Measurements from ENCODE around the gene SLC36A4. TPM values are rescaled to one million over a fixed set of nuclear protein-coding genes. Genes with fewer than 3 reads are reported as not detected.

Gene SLC36A4
- total and polyA plus RNA-seq, 9 of the 15 experiments (the other 6 are each of a cell fraction or from before 2014, with no cell fraction given) = 1.4 to 8.0 (median 5.4) TPM

DNA sequence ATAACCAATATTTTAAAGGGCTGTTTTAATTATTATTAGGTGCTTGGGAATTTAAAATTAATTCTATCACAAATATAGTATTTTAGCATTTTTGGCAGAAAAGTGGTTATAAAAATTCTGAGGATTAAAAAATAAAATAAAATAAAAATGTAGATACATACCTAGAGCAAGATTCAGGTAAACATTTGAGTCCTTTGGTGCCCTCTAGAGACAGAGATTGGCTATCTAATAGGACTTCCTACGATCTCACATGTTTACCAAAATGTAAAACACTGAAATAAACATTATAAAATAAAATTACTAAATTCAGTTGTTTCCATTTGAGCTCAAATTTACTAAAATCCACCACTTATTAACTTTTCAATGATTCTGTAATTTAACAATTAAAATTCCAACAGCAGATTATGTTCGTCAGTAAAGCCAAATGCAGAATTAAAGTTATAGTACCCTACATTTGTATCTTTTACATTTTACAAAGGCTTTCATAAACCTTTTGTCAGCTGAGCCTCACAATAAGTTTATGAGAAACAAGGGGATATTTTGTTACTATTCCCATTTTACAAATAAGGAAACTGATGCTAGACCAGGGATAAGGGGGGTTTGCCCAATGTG lies 27.7 kb downstream of the SLC36A4 start:
- no TSS peak for BruUV-seq (replicated peaks)
- no peaks in the 10 kb centered on the region for H3K36me3 ChIP-seq (ENCODE audit: control insufficient read depth, insufficient read depth, low read length)
- no peaks in the 10 kb centered on the region for H3K9me3 ChIP-seq (replicated peaks; ENCODE audit: control insufficient read depth, insufficient read depth, low read depth, low read length)
- no peak overlapping the region for H3K27ac ChIP-seq (ENCODE audit: extremely low read depth, low read depth, low read length)
- H3K4me2 ChIP-seq (ENCODE audit: insufficient read depth, low read length) = no peak overlapping the region
- no peaks in the 10 kb centered on the region for H3K9me1 ChIP-seq (ENCODE audit: control insufficient read depth, insufficient read depth, low read length)
- H3K4me3 ChIP-seq = no peak overlapping the region
- no peak overlapping the region for H2AFZ ChIP-seq (ENCODE audit: low read depth, low read length)
- H3K27me3 ChIP-seq (ENCODE audit: control insufficient read depth in 2 of 2, insufficient read depth in 2 of 2, low read length in 2 of 2) = no peaks in the 10 kb centered on the region; a peak in 1 of 5 replicates
- DNase-seq (ENCODE audit: extremely low read depth in 1 of 4, low spot score in 3 of 4) = peak in 1 of 4 experiments; percentile 24
- intact Hi-C loops (cut with micrococcal nuclease) (no loop called here), in situ Hi-C loops (cut with MboI) (no loop called here)
- ChIA-PET POLR2A (no interaction called here), CTCF (ENCODE audit: low intra/inter-chr PET ratio) (no interaction called here)
- no peaks in the 10 kb centered on the region for H3K4me1 ChIP-seq (replicated peaks in 1 of 2; ENCODE audit: control insufficient read depth in 2 of 2, insufficient read depth in 2 of 2, low read length in 2 of 2)
- peak; percentile 54; the same call in 1 of the 3 replicates for ATAC-seq
- TF ChIP-seq ILF3 (IDR thresholded peaks at IDR 0.05; ENCODE audit: borderline replicate concordance) = no peak
- TF ChIP-seq, protein P1, sequence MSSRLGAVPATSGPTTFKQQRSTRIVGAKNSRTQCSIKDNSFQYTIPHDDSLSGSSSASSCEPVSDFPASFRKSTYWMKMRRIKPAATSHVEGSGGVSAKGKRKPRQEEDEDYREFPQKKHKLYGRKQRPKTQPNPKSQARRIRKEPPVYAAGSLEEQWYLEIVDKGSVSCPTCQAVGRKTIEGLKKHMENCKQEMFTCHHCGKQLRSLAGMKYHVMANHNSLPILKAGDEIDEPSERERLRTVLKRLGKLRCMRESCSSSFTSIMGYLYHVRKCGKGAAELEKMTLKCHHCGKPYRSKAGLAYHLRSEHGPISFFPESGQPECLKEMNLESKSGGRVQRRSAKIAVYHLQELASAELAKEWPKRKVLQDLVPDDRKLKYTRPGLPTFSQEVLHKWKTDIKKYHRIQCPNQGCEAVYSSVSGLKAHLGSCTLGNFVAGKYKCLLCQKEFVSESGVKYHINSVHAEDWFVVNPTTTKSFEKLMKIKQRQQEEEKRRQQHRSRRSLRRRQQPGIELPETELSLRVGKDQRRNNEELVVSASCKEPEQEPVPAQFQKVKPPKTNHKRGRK (tag; IDR thresholded peaks at IDR 0.05) = no peak
- TF ChIP-seq, protein P2, sequence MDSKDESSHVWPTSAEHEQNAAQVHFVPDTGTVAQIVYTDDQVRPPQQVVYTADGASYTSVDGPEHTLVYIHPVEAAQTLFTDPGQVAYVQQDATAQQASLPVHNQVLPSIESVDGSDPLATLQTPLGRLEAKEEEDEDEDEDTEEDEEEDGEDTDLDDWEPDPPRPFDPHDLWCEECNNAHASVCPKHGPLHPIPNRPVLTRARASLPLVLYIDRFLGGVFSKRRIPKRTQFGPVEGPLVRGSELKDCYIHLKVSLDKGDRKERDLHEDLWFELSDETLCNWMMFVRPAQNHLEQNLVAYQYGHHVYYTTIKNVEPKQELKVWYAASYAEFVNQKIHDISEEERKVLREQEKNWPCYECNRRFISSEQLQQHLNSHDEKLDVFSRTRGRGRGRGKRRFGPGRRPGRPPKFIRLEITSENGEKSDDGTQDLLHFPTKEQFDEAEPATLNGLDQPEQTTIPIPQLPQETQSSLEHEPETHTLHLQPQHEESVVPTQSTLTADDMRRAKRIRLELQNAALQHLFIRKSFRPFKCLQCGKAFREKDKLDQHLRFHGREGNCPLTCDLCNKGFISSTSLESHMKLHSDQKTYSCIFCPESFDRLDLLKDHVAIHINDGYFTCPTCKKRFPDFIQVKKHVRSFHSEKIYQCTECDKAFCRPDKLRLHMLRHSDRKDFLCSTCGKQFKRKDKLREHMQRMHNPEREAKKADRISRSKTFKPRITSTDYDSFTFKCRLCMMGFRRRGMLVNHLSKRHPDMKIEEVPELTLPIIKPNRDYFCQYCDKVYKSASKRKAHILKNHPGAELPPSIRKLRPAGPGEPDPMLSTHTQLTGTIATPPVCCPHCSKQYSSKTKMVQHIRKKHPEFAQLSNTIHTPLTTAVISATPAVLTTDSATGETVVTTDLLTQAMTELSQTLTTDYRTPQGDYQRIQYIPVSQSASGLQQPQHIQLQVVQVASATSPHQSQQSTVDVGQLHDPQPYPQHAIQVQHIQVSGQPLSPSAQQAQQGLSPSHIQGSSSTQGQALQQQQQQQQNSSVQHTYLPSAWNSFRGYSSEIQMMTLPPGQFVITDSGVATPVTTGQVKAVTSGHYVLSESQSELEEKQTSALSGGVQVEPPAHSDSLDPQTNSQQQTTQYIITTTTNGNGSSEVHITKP (IDR thresholded peaks at IDR 0.05; ENCODE audit: partially characterized antibody) = no peak
- no peak for TF ChIP-seq JUND (IDR thresholded peaks at IDR 0.05; ENCODE audit: borderline replicate concordance, low read depth, low read length)
- no peak for TF ChIP-seq JUND (tag; IDR thresholded peaks at IDR 0.05; ENCODE audit: borderline replicate concordance, low read depth, low read length)
- peak; percentile 35 to 51; a peak in 3 of 4 replicates for TF ChIP-seq RAD21 (CRISPR knock-in tag; conservative IDR thresholded peaks at IDR 0.05 in 1 of 2, IDR thresholded peaks at IDR 0.05 in 1 of 2)
- no peak for TF ChIP-seq EHMT2 (IDR thresholded peaks at IDR 0.05)
- no peak for TF ChIP-seq SMAD2 (IDR thresholded peaks at IDR 0.05; ENCODE audit: low read depth, low read length)
- TF ChIP-seq RB1 (IDR thresholded peaks at IDR 0.05; ENCODE audit: low read depth) = no peak
- TF ChIP-seq CTCF (IDR thresholded peaks at IDR 0.05 in 2 of 3, conservative IDR thresholded peaks at IDR 0.05 in 1 of 3; ENCODE audit: insufficient read depth in 2 of 3, low read depth in 1 of 3, low read length in 3 of 3) = peak in 2 of 3 experiments; percentile 12 to 41; a peak in 3 of 6 replicates
- TF ChIP-seq SRSF1 (IDR thresholded peaks at IDR 0.05; ENCODE audit: low read depth, low read length) = no peak
- no peaks in the 10 kb centered on the region for H4K20me1 ChIP-seq (replicated peaks; ENCODE audit: control insufficient read depth, insufficient read depth, low read length)
- 26% methylated on average over 2 of the region's 2 CpGs for WGBS (ENCODE audit: insufficient coverage, low coverage, missing lambda C conversion rate)
- no peaks in the 10 kb centered on the region for H3K79me2 ChIP-seq (ENCODE audit: control insufficient read depth, insufficient read depth, low read length)
- no peak for FAIRE-seq
- no peak overlapping the region for H3K9ac ChIP-seq (ENCODE audit: insufficient read depth in 1 of 2, low read depth in 2 of 2, low read length in 2 of 2)
